BE2C (cell line): ENCODE measurements around the gene TRIM44. TPM values are rescaled to one million over a fixed set of nuclear protein-coding genes. Genes with fewer than 3 reads are reported as not detected.

ENCODE experiments used
- DNase-seq: peaks from one replicate; pipeline ENCODE4 v3.0.0-alpha.2; 2020
- H3K27me3 ChIP-seq: fragments of 250-450 bp; sonication (Bioruptor Pico); 2 replicates; pipeline ENCODE4 v1.5.1; 2020; ENCODE audit warnings: mild to moderate bottlenecking
- H3K36me3 ChIP-seq: fragments of 250-450 bp; sonication (Bioruptor Pico); 2 replicates; pipeline ENCODE4 v1.5.1; 2020; ENCODE audit warnings: mild to moderate bottlenecking
- H3K4me1 ChIP-seq: fragments of 250-450 bp; sonication (Bioruptor Pico); 2 replicates; pipeline ENCODE4 v1.5.1; 2020
- H3K4me3 ChIP-seq: 2 replicates; pipeline ENCODE4 v1.5.1; 2011; ENCODE audit warnings: low read depth, low read length
- H3K9me3 ChIP-seq: fragments of 250-450 bp; sonication (Bioruptor Pico); 2 replicates; pipeline ENCODE4 v1.5.1; 2020
- polyA plus RNA-seq: library from polyadenylated mRNA; unstranded; fragments of >200 nt; gene quantifications from one replicate; pipeline ENCODE4 v1.2.1, GENCODE V29; 2012; ENCODE audit warnings: low read depth, missing spikeins; ENCODE audit not compliant: insufficient read length, insufficient read depth
- TF ChIP-seq, protein P1 (sequence below): IDR thresholded peaks from 2 replicates; pipeline ENCODE4 v1.5.1; 2012; ENCODE audit warnings: mild to moderate bottlenecking, low read depth, low read length

TRIM44 gene
- polyA plus RNA-seq, result 16.1 TPM

- Histone ChIP-seq H3K4me3 (peak within 1 kb of the TSS; percentile 70), H3K36me3 (no peaks in the 10 kb centered on the region), H3K9me3 (no peaks in the 10 kb centered on the region), H3K4me1 (no peaks in the 10 kb centered on the region), H3K27me3 (no peaks in the 10 kb centered on the region)
- peak; percentile 53 for DNase-seq
- TF ChIP-seq, protein P1, sequence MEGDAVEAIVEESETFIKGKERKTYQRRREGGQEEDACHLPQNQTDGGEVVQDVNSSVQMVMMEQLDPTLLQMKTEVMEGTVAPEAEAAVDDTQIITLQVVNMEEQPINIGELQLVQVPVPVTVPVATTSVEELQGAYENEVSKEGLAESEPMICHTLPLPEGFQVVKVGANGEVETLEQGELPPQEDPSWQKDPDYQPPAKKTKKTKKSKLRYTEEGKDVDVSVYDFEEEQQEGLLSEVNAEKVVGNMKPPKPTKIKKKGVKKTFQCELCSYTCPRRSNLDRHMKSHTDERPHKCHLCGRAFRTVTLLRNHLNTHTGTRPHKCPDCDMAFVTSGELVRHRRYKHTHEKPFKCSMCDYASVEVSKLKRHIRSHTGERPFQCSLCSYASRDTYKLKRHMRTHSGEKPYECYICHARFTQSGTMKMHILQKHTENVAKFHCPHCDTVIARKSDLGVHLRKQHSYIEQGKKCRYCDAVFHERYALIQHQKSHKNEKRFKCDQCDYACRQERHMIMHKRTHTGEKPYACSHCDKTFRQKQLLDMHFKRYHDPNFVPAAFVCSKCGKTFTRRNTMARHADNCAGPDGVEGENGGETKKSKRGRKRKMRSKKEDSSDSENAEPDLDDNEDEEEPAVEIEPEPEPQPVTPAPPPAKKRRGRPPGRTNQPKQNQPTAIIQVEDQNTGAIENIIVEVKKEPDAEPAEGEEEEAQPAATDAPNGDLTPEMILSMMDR, result no peak
Measured at GRCh38 chr11:35662649-35663407, at the start of gene TRIM44. Gene TRIM44 (plus strand): TSS chr11:35662775. CDS start chr11:35663112, 337 bp downstream.

DNA sequence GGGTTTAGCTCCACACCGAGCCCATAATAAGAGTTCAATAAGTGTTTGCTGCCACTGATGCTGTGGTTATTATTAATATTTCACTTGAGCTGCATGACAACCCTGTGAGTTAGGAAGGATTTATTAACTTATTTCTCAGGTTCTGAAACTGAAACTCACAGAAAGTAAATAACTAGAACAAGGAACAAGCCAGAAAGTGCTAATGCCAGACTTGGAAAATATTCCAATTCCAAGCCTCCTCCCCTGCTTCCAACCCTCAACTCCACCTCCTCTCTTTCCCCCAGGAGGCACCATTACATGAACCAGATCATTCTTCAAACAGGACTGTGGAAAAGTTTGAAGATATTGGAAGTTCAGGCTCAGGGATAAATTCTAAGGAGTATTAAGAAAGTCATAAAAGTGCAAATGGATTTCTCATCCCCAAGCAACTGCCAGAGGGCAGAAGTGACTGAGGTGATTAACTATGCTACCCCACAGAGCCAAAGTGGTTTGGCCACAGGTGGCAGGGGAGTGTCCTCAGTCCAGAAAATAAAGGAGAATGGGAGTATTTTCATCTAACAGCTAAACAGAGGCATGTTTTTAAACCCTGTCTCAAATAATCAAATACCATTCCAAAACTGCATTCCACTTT, 47.5 kb upstream of the TRIM44 start:
- H3K9me3 ChIP-seq, result no peaks in the 10 kb centered on the region
- H3K36me3 ChIP-seq, result no peaks in the 10 kb centered on the region
- no peak for DNase-seq
- peaks cover 2% of the 10 kb centered on the region; the same call in 1 of the 2 replicates for H3K27me3 ChIP-seq
- H3K4me3 ChIP-seq, result no peak overlapping the region
- H3K4me1 ChIP-seq, result no peaks in the 10 kb centered on the region; the same call in 1 of the 2 replicates
- TF ChIP-seq, protein P1, result no peak

DNA sequence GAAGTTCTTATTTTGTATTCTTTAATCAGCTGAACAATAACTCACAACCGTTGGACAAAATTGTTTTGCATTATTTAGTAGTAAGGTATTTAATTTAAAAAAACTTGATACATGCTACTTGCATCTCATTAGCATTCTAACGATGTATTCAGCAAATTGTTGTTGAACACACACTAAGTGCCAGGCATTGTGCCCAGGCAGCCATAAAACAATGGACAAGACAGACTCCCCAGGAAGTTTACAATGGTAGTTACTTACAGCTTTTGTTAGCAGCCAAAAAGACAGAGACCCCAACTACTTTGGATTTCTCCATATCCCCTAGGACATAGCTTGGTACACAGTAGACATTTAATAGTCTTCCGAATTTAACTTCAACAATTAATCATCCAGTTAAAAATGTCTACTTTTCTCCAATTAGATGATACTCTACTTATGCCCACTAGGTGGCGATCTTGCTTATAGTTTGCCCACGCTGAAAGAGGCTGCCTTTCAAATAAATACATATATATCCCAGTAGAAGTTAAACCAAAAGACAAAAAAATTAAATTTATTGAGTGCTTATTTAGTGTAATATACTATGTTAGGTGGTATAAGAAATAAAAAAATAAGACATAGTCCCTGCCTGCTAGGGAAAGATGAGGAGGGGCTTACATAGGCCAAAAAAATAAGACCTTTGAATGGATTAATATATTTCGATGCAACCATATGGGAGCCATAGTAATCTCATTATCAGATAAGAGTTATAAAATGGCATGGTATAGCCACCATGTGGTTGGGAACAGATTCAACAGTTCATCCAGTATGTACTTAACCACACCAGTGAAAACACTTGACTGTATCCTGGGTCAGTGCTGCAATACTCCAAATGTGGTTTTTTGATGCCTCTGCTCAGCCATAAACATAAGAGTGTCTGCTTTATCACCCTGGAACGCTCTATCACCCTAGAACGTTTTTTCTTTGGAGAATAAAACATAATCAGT, 46.4 kb upstream of the TRIM44 start:
- TF ChIP-seq, protein P1, result peak; percentile 52
- Histone ChIP-seq H3K36me3 (no peaks in the 10 kb centered on the region), H3K27me3 (no peaks in the 10 kb centered on the region), H3K9me3 (no peaks in the 10 kb centered on the region), H3K4me3 (no peak overlapping the region), H3K4me1 (no peaks in the 10 kb centered on the region; the same call in 1 of the 2 replicates)
- DNase-seq, result no peak

DNA sequence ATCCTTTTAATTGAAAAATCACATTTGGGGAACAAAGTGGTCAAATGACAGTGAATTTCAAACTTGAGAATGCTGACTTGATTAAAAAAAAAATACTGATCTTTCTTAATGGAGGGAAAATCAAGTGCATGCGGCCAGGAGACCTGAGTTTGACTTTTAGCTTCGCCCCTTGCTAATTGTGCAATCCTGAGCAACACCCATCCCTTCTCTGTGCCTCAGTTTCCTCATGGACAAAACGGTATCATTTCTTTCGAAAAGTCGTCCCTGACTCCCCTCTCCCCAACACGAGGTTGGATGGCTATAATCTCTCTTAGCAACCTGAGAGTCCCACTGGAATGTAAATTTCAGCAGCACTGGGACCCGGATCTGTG, 45.3 kb upstream of the TRIM44 start:
- H3K4me3 ChIP-seq, result peak overlapping the region; percentile 83
- H3K27me3 ChIP-seq, result no peaks in the 10 kb centered on the region
- TF ChIP-seq, protein P1, result no peak
- H3K9me3 ChIP-seq, result no peaks in the 10 kb centered on the region
- H3K36me3 ChIP-seq, result no peaks in the 10 kb centered on the region
- DNase-seq, result no peak
- no peaks in the 10 kb centered on the region; the same call in 1 of the 2 replicates for H3K4me1 ChIP-seq

DNA sequence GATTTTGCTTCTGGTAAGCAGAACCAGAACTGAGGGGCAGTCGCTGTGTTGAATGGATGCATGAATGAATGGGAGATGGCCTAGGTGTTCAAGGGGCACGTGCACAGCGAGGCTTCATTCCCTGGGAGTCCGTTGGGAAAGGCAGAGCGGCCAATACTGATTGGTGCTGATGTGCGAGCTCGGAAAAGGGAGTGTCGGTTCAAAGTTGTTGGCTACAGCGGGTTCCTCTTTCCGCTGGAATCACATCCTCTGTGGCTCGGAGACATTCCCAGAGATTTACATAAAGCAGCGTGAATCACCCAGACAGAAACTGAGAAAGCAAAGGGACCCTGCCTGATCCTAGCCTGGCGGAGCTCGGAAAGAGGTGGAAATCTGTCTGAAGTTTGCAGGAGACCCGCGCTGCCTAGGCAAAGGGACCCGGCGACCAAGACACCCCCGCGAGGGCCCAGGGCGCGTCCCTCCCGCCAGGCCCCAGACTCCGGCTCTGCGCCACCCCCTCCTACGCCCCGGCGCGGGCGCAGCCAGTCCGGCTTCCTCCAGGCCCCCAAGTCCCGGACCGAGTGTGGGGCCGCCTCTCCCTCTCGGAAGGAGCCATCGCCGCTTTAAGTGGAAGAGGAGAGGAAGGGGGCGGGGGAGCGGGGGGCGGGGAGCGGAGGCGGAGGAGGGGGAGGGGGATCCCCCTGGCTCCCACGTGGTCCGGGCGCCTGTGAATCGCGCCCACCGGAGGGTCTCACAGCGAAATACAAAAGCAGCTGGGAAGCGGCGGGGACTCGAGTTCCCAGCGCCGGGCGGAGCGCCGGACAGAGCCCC, 44.7 kb upstream of the TRIM44 start, which contains the start of gene FJX1:
FJX1 (plus strand) TSS at position 774 of the 810 bp plus-strand sequence. CDS start 177 bp downstream, outside the sequence.
- Histone ChIP-seq H3K4me3 (peak within 1 kb of the TSS; percentile 83), H3K27me3 (no peaks in the 10 kb centered on the region), H3K9me3 (no peaks in the 10 kb centered on the region), H3K36me3 (no peaks in the 10 kb centered on the region), H3K4me1 (no peaks in the 10 kb centered on the region; the same call in 1 of the 2 replicates)
- DNase-seq, result peak; percentile 68
- TF ChIP-seq, protein P1, result no peak
